ENCODE data around the gene CRELD2.

GRCh38 chr22:49934891-49935557, 16.6 kb downstream of the CRELD2 start:
- no peak for TF ChIP-seq CTCF (conservative IDR thresholded peaks at IDR 0.05; ENCODE audit: low read depth, low read length)
- TF ChIP-seq USF2 (IDR thresholded peaks at IDR 0.05; ENCODE audit: low read depth, low read length), result no peak
- TF ChIP-seq CHD1 (IDR thresholded peaks at IDR 0.05; ENCODE audit: low read depth, low read length), result no peak

Measured in IMR-90 (cell line).